NCI-H510A (cell line): ENCODE results near the gene ASB15.

Source experiments
- DNase-seq: peaks from one replicate; lab custom pipeline; 2025; lab: John Stamatoyannopoulos, UW

The ASB15 gene

DNA sequence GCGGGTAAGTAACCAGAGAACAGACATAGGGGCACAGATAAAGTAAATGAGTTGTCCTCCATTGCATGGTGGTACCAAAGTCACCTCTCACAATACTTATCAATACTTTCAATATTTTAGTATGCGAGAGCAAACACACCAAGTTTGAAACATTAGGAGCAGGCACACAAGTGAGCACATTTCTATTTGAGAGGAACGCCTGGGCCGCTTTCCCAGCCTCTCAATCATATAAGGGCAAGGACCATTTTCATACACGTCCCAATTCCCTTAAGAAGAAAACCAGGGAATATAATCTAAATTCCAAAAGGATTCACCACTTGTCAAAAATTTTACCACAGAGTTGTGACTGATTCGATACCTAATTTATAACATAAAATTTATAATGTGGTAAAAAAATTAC, 61.6 kb downstream of the ASB15 start:
- DNase-seq = no peak

DNA sequence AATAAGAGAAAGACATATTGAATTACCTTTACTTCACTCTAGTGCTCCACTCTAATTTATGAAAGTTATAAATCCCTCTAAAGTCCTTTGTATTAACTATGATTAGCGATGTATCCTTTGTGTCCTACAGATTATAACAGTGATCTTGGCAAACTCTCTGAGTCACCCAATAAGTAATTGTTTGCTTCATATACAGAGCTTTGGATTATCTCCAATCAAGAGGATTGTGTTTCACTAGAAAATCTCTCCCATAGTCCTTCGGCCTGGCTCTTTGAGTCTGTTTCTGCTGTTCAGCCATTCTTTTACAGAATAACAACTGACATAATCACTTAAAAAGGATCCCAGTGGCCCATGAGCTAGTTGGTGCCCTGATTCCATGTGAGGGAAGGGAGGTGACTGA, 63.5 kb downstream of the ASB15 start:
- DNase-seq = no peak

DNA sequence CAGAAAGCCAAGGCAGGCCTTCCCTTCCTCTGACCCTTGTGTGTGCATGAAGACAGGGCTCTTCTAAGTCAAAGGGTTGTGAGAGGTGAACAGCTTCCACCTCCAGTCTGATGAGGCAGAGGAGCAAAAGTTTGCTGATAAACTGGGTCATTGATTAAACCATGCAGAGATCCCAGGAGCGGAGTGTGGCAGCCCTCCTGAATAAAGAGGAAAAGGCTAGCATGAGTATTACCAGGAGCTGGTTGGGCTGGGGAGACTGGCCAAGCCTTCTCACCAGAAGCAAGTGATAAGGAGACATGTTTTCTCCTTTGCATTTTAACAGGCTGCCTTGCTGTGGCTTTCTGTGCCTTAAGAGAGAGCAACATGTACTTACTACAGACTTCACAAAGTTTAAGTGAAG, 64.3 kb downstream of the ASB15 start:
- no peak for DNase-seq

DNA sequence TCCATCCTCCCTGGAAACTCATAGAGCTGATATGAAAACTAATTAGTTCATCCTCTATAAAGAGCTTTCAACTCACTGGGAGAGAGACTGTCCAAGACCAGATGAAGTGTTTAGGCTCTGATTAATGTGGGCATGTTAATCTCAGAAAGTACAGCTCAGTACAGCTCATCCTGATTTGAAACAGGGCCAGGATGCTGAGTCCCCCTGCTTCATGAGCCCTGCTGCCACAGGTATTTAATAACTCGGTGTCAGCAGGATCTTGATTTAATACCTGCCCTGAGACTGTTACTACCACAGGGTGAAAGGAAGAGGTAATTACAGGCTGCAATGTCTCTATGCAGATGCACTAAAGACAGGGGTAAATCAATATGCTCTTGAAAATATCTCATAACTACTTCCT, 64.9 kb downstream of the ASB15 start:
- no peak for DNase-seq

DNA sequence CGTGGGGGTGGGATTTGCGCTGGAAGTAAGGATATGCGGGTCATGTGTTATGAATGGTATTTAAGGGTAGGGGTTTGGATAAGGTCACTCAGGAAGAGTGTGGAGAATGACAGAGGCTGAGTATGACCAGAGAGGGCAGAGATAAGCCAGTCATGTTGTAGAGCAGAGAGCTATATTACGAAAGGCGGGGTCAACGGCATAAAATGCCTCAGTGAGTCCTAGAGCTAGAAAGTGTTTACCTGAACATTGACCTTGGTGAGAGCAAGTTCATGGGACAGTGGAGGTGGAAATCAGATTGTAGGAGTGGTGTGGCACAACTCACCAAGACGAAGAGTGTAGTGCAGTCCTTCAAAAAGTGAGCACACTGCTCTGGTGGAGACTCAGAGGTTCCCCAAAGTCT, 67.9 kb downstream of the ASB15 start:
- no peak for DNase-seq

DNA sequence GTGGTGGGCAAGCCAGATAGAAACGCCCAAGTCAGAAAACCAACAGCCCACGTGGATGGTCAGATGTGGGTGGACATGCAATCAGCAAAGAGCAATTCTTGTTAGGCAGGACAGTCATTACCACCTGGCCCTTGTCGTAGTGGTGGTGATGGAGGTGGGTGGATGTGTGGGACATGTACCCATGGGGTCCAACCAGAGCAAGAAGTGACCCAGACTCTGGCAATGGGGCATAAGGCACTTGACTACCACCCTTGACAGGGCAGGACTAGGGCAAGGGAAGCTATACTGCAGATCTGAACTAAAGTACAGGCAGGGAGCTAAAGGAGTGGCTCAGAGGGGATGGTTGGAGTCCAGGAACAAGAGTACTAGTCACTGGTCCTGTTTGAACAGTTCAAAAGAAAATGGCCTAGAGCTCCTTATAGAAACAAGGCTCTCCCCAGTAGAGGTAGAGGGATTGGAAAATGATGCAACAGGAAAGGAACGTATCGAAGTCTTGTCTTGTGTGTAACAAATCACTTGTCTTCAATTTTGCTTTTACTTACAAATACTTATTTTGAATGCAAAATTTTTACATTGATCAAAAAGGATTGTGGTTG, 71.6 kb downstream of the ASB15 start:
- DNase-seq = no peak

DNA sequence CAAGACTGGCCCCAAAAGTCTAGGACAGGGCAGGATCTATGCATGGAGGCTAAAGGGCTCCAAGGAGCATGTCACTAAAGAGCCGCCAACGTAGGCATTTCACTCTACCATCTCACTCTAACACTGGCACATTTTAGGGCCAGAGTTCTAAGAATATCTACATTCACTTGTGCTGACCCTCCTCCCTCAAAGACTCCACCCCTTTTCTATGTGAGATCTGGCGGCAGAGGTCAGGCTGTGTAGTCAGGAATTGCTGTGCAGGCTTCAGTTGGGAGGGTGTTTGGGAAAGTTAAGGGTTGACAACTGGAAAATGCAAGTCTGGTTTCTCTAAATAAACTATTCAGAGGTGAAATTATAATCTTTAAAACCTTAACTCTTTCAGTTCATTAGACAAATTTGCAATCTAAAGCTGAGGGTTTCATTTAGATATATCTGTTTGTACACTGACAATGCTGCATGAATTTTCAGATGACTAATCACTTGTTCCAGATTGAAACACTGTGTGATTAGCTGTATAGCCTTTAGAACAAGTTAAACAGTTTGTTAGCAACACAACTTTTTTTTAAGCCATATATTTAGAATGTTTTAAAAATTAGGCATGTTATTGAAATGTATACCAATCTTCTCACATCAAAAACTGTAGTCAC, 72.3 kb downstream of the ASB15 start:
- DNase-seq = no peak

DNA sequence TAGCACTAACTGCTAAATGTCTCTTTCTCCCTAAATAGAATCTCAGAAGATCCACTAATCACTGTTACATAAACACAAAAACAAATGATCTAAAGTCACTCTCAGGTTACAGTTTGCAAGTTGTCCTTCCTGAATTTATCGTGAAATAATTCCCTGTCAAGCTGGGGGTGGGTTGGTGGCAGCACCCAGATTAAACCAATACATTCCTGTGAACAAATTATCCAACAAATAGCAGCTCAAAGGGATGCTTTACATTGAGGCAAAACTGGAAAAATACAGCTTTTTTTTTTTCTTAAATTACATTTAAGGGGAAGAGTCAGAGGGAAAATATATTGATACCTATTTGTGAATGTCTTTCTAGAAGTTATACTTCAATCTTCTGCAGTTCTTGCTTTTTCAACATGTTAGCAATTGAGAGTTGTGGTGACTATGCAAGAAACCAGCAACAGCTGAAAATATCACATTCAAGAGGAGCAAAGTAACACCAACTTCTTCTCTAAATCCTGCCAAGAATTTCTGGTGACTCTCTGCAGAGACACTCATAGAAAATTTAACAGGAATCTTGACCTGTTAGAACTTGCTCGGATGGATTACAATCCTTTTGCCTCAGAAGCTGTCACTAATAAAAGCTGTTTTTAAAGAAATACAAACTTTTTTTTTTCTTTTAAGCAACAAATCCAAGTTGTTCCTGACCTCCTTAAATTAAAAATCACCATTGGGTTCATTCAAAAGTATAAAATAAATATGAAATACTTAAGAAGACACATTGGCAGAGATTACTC, 73.0 kb downstream of the ASB15 start:
- DNase-seq = no peak

DNA sequence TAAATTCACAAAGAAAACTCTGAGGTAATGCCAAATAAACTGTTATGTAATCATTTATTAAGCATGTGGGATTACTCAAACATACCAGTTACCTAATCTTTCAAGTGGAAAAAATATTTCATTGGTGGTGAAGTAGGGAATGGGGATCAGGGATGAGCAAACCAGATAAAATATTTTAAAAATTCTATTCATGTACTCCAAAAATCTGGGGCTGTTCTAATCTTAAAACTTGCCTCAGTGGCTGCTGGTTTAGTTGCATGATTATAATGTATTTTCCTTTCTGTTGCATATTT, 73.5 kb downstream of the ASB15 start:
- DNase-seq = no peak

DNA sequence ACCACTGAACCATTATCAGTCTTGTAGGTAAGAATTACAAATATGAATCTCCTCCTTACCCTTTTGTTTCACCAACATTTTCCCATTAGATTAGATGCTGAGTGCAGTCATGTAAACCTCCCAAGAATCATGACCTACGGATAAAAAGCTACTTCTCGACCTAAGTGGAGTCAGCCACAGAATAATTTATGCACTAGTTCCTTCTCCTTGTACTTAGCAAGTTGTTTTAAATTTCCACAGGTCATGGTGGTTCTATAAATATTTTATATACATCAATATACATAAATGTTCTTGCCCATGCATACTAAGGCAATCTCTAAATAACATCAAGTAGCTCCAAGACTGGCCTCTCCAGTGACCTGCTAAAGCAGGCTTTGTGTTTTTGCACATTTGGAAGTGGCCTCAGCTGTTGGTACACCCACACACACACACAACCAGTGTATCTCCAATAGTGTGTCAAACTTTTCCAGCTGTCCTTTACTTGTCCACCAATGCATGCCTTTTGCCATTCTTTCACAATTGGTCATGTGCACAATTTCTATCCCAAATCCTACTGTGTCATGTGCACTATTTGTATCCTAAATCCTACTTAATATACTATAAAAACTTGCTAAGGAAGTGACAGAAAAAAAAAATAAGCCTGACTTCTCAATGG, 75.6 kb downstream of the ASB15 start:
- DNase-seq = no peak

DNA sequence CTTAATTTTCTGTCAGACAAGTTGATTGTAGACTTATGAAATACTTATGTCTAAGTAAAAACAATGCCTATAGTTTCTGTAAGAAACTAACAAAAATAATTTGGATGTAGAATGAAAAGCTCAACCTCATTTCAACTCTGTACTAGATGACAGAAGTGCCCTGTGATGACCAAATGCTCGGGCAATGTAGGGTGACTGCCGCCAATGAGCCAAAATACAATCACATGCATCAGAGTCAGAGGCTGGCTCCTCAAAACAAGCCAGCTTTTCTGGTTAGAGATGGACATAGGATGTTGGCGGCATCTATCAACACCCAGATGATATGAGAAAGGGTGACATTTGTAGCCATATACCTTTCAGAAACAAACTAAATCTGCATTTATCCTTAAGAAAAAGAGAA, 78.0 kb downstream of the ASB15 start:
- no peak for DNase-seq

DNA sequence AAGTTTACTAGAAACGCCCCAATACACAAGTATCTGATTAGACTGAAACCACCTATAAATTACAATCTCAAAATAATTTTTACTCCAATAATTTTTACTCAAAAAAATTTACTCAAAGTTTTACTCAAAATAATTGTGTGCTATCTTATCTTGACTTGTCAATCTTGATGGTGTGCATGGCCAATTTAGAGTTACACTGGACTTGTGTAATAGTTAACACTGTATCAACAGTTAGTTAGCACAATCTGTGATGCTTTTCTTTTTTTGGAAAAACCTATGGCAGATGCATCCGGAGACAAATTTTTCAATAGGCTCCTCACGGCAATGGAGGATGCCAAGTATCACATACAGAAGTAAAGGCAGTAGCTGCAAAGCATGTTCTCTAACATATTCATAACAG, 79.0 kb downstream of the ASB15 start:
- DNase-seq = no peak

DNA sequence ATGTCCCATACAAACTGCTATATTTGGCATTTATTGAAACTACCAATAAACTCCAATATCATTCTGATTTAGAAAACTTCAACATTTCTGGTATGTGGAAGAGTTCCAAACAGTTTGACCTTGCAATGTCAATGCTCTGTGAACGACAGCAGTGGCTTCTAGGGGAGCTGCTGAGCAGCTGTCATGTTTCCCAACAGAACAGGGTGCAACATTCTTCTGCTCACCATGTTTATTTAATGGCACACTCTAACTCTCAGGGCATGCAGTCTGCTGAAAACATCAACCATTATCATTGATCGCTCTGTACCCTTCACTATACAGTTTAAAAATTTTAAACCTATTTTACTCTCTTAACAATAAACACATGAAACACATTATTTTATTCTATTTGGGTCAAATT, 79.9 kb downstream of the ASB15 start:
- DNase-seq = no peak

DNA sequence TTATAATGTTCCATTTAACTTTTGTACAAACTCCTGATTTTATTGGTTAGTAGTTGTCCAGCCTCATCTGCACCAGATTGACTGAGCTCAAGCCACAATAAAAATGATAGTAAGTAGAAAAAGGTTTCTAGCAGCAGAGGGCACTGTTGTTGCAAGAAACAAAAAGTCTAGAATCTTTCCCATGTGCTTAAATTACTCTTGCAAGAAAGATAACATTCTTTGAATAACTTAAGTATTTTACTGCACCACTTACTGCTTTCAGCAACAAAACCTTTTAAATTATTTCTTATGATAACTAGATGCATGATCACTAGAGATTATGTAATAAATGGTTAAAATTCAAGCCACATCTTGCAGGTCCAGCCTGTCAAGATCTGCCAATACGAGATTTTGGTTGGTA, 81.1 kb downstream of the ASB15 start:
- DNase-seq = no peak

DNA sequence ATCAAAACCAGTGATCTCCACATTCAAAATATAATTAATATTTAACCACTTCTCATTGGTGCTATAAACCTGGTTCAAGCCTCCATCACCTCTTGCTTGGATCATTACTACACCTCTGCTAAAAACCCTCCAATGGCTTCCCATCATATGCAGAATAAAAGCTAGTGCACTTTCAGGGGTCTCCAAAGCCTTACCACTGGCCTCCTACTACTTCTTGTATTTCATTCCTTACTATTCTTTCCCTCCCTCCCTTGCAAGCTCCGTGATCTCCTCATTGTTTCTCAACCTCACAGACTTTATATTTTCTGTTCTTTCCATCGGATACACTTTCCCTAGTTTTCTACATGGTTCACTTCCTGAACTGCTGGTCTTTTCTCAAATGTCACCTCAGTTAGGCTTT, 85.5 kb downstream of the ASB15 start:
- no peak for DNase-seq

DNA sequence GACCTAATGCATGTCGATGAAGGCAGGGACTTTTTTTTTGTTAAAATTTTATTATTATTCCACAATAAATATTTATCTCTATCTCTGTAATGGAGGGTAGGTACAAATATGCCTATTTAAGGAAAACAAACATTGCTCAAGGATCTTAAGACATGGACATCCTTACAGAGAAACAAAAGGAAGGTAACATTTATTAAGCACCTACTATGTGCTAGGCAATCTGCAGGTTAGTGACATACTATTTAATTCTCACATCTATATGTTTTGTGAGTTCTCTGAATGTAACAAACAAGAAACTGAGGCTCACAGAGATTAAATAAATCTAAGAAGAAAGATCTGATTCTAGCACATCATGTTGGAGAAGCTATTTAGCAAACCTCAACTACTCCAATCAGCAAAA, 86.1 kb downstream of the ASB15 start:
- DNase-seq = no peak
